GM18909 (cell line): ENCODE data around the gene ANP32B.
"Not testable (repeated sequence)": the region's sequence is repeated elsewhere in the genome, so short reads cannot be mapped to it uniquely, and the experiment has no call there.

ENCODE experiments used
- ATAC-seq: cut with Tn5 transposase; IDR thresholded peaks from one replicate; pipeline ENCODE4 v1.9.1; 2021; ENCODE audit warnings: mild to moderate bottlenecking; ENCODE audit not compliant: unreplicated experiment, poor library complexity

Gene ANP32B

GRCh38 chr9:97962136-97962535 lies 21.0 kb upstream of the ANP32B start:
- ATAC-seq: no peak

- ATAC-seq: no peak
Observed at GRCh38 chr9:97962575-97962974, 20.6 kb upstream of the ANP32B start.

GRCh38 chr9:97963232-97963631 lies 19.9 kb upstream of the ANP32B start:
- no peak for ATAC-seq

GRCh38 chr9:97964901-97965300 lies 18.2 kb upstream of the ANP32B start:
- no peak for ATAC-seq

GRCh38 chr9:97966493-97966892 lies 16.6 kb upstream of the ANP32B start:
- ATAC-seq: no peak

- no peak for ATAC-seq
Observed at GRCh38 chr9:97969014-97969413, 14.1 kb upstream of the ANP32B start.

GRCh38 chr9:97970165-97970564 lies 13.0 kb upstream of the ANP32B start:
- ATAC-seq: no peak

GRCh38 chr9:97972753-97973152 lies 10.4 kb upstream of the ANP32B start:
- ATAC-seq: no peak

GRCh38 chr9:97975376-97975775 lies 7.8 kb upstream of the ANP32B start:
- ATAC-seq: no peak

GRCh38 chr9:97976633-97977032 lies 6.5 kb upstream of the ANP32B start:
- not testable (repeated sequence) for ATAC-seq

- ATAC-seq: no peak
Observed at GRCh38 chr9:97978371-97979130, 4.6 kb upstream of the ANP32B start.

- no peak for ATAC-seq
Observed at GRCh38 chr9:97979788-97980478, 3.2 kb upstream of the ANP32B start.

- ATAC-seq: no peak
Observed at GRCh38 chr9:97980479-97980803, 2.7 kb upstream of the ANP32B start.

GRCh38 chr9:97980918-97981845 lies 2.0 kb upstream of the ANP32B start:
- ATAC-seq: no peak

- ATAC-seq: no peak
Observed at GRCh38 chr9:97981846-97982682, 1.1 kb upstream of the ANP32B start.

GRCh38 chr9:97983589-97984187 lies 547 bp downstream of the ANP32B start:
- ATAC-seq: peak; percentile 9

GRCh38 chr9:97984188-97985057 lies 1.3 kb downstream of the ANP32B start:
- peak; percentile 35 for ATAC-seq

- peak; percentile 6 for ATAC-seq
Observed at GRCh38 chr9:97985058-97985861, 2.1 kb downstream of the ANP32B start.
